ACC112 (cell line): ENCODE measurements around the gene STRN4.
A peak's percentile ranks its signal among the peaks of the same experiment; 100 is the strongest.

Experiments
- H2AFZ ChIP-seq: fragments of 200-600 bp; sonication (generic); one replicate; pipeline ENCODE4 v1.6.0; 2017; ENCODE audit warnings: antibody characterized with exemption, low read length; ENCODE audit not compliant: unreplicated experiment
- H3K27ac ChIP-seq: fragments of 200-600 bp; sonication (generic); 2 replicates; pipeline ENCODE4 v1.5.1; 2014; ENCODE audit warnings: low read depth, mild to moderate bottlenecking, antibody characterized with exemption, low read length, moderate library complexity
- H3K27me3 ChIP-seq: fragments of 200-600 bp; sonication (generic); 2 replicates; pipeline ENCODE4 v1.6.1; 2014; ENCODE audit warnings: mild to moderate bottlenecking, antibody characterized with exemption, low read length, moderate library complexity, mixed read lengths; ENCODE audit not compliant: insufficient read depth
- H3K36me3 ChIP-seq: fragments of 200-600 bp; sonication (generic); 2 replicates; pipeline ENCODE4 v1.6.1; 2016; ENCODE audit warnings: mild to moderate bottlenecking, antibody characterized with exemption, low read length, moderate library complexity, mixed read lengths; ENCODE audit not compliant: insufficient read depth
- H3K4me1 ChIP-seq: fragments of 200-600 bp; sonication (generic); one replicate; pipeline ENCODE4 v1.6.1; 2016; ENCODE audit warnings: low read length, mixed read lengths; ENCODE audit not compliant: insufficient read depth, unreplicated experiment, control insufficient read depth
- H3K4me3 ChIP-seq: fragments of 200-600 bp; sonication (generic); 2 replicates; pipeline ENCODE4 v1.5.1; 2014; ENCODE audit warnings: mild to moderate bottlenecking, low read depth, low read length
- H3K79me2 ChIP-seq: fragments of 200-600 bp; sonication (generic); one replicate; pipeline ENCODE4 v1.6.0; 2016; ENCODE audit warnings: low read length; ENCODE audit not compliant: control insufficient read depth, unreplicated experiment, insufficient read depth

STRN4 gene

DNA sequence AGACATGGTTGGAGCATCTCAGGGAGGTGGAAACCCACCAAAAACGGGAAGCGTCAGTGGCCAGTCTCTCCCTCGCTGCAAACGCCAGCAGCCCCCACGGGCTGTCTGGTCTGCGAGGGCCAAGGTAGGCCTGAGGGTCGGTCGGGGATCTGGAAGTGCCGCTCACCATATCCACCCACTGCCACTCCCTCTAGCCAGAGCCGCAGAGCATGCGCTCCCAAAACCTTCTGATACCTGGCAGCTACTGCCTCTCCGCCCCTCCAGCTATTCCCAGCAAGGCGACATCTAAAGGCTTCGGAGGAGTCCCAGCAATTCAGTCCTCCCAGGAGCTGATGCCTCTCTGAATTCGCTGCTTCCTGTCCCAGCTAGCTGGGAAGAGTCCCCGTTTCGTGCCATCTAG is 4.8 kb downstream of the STRN4 start:
- no peaks in the 10 kb centered on the region for H3K27me3 ChIP-seq
- H3K4me1 ChIP-seq: no peaks in the 10 kb centered on the region
- no peak overlapping the region for H3K4me3 ChIP-seq
- H3K36me3 ChIP-seq: no peaks in the 10 kb centered on the region
- no peak overlapping the region for H2AFZ ChIP-seq
- peaks cover 84% of the 10 kb centered on the region for H3K79me2 ChIP-seq
- no peak overlapping the region for H3K27ac ChIP-seq

DNA sequence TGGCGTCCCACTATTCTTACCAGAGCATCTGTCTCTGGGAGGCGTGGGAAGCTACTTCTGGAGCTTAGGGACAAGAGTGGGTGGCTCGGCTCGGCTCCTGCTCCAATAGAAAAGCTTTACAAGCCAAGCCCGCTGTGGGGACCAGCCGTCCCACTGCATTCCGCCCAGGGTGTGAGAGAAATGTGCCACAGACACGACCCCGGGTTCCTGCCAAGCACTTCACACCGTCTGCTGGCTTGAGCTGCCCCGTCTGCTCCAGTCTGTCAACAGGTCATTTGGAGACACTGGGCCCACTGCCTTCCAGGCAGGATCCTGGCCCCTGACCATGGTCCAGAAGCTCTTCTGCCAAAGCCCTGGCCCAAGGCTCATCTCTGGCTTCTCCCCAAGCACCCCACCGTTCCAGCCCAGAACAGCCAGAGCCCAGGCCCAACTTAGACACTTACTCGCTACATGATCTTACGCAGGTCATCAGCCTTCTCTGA is 6.9 kb downstream of the STRN4 start:
- Histone ChIP-seq H3K27ac (no peak overlapping the region), H3K79me2 (peaks cover 67% of the 10 kb centered on the region), H3K27me3 (no peaks in the 10 kb centered on the region), H2AFZ (no peak overlapping the region), H3K4me3 (no peak overlapping the region), H3K36me3 (no peaks in the 10 kb centered on the region), H3K4me1 (no peaks in the 10 kb centered on the region)

DNA sequence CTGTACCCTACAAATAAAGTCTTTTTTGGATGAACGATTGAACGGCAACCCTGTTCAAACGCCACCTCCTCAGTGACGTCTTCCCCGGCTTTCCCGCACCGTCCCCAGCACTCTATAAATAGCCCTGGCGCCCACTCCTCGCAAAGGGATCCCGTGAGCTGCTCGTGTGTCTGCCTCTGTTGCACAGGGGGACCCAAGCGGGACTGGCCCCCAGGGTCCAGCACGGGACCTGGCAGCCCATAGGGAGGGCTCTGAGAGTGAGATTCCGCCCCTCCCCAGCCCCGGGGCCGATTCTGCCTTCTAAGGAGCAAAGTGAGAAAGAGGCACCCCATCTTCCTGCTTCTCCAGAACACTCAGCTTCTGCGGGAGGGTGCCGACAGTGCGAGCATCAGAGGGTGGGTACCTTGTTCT is 8.5 kb downstream of the STRN4 start:
- 0 out of 2 replicates have a peak, but pooled peaks cover 3% of the 10 kb centered on the region for H3K36me3 ChIP-seq

DNA sequence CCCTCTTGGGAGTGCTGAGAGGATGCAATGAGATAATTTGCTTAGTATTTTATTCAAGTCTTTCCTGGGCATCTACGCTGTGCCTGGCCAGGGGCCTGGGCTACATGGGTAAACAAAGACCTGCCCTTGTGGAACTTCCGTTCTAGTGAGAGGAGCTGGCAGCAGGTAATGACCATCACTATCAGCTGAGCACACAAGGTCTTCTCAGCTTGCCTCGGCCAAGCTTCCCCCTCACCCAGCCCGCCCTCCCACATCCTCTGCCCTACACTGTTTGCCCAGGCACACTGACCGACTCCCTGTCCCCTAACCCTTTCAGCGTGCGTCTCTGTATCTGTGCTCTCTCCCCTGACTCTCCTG is 9.0 kb downstream of the STRN4 start:
- Histone ChIP-seq H3K79me2 (peaks cover 63% of the 10 kb centered on the region), H3K36me3 (0 out of 2 replicates have a peak, but pooled peaks cover 3% of the 10 kb centered on the region), H3K4me1 (peaks cover 8% of the 10 kb centered on the region), H3K4me3 (no peak overlapping the region), H3K27me3 (no peaks in the 10 kb centered on the region), H3K27ac (no peak overlapping the region), H2AFZ (no peak overlapping the region)

More for the DNA sequence above, 8.5 kb downstream of the STRN4 start:
- H3K79me2 ChIP-seq: peaks cover 68% of the 10 kb centered on the region
- H3K27ac ChIP-seq: no peak overlapping the region
- peaks cover 8% of the 10 kb centered on the region for H3K4me1 ChIP-seq
- H3K27me3 ChIP-seq: no peaks in the 10 kb centered on the region
- no peak overlapping the region for H2AFZ ChIP-seq
- H3K4me3 ChIP-seq: no peak overlapping the region

DNA sequence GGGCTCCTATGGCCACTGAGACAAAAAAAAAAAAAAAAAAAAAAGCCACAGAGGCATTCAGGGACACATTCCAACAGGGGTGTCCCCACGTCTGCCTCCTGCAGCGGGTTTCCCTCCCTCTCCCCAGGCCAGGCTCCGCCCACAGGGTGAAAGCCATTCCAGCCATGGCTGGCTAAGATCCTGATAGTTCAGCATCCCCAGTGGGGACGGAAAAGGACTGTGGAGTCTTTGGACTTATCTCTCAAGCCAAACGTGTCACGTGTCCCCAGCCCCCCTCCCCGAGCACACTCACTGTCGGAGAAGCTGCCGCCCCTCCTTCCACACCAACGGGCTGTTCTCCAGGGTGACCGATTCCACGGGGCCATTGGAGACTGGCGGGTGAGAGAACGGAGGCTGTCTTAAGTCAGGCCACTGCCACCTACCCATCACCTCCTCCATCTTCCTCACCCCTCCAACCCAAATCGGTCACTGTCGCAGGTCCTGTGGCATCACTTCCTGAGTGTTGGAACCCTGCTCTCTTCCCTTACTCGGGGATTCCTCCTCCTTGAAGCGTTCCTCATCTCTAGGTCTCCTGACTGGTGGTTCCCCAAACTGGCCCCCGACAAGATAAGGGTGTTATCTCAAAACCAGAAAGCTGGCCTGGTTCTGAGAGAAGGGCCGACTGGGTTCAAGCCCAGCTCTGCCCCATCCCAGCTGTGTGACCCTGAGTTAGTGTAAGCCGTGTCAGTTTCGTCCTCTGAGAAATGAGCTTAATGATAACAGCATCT is 9.5 kb downstream of the STRN4 start:
- peaks cover 58% of the 10 kb centered on the region for H3K79me2 ChIP-seq
- no peak overlapping the region for H3K4me3 ChIP-seq
- no peak overlapping the region for H2AFZ ChIP-seq
- no peaks in the 10 kb centered on the region for H3K27me3 ChIP-seq
- peaks cover 13% of the 10 kb centered on the region for H3K4me1 ChIP-seq
- H3K36me3 ChIP-seq: 0 out of 2 replicates have a peak, but pooled peaks cover 3% of the 10 kb centered on the region
- H3K27ac ChIP-seq: no peak overlapping the region

DNA sequence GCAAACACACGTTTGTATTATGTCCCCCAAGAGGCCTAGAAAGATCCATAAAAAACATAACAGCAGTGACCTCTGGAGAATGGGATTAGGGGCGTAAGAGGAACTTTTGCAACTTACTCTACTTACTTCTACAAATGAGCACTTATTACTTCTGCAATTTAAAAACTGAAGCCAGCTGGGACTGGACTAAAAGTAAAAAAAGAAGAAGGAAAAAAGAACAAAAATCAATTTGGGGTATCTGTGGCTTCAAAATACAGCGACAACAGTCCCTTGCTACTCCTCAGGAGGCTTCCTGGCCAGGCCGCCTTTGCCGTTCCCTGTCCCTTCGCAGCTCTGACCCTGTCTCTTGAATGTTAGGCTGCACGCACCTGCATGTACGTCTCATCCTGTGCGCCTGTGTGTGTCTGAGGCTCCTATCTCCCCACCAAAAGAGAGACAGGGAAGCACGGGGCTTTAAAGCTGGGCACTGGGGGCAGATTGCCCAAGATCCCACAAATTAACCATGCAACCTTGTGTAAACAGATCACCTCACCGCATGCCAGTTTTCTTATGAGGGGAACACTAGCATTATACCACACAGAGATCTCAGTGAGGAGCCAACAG is 12.5 kb downstream of the STRN4 start:
- Histone ChIP-seq H3K4me3 (no peak overlapping the region), H3K27ac (no peak overlapping the region), H3K27me3 (no peaks in the 10 kb centered on the region), H3K79me2 (peaks cover 39% of the 10 kb centered on the region), H3K4me1 (peaks cover 27% of the 10 kb centered on the region), H2AFZ (no peak overlapping the region), H3K36me3 (0 out of 2 replicates have a peak, but pooled peaks cover 3% of the 10 kb centered on the region)

DNA sequence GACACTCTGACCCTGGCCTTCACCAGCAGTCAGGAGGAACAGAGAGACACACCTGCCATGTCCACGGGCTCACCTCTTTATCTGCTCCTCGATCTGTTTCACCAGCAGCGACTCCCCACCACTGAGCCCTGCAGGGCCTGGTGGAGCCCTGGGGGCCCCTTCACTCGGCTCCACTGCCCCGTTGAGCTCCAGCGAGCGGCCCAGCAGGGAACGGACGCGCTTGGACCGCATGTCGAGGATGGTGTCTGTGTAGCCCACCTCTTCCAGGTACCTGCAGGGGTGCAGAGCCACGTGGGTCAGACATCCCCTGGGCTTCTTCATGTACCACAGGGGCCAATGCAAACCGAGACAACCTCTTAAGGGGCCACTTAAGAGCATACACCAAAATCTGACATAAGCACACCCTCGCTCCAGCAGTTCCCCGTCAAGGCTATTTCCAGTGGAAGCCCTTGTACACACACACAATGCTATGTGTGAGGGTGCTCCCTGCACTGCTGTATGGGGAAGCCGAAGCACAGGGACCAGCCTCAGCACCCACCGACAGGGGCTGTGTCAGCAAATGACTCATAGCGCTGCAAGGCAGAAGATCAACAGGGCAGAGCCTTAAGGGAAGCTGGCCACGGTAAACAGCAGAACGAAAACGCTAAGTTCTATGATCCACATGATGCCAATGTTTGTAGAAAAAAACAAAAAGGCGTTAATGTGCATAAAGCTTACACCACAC is 13.1 kb downstream of the STRN4 start:
- no peak overlapping the region for H3K27ac ChIP-seq
- H3K4me1 ChIP-seq: peaks cover 27% of the 10 kb centered on the region
- peaks cover 35% of the 10 kb centered on the region for H3K79me2 ChIP-seq

DNA sequence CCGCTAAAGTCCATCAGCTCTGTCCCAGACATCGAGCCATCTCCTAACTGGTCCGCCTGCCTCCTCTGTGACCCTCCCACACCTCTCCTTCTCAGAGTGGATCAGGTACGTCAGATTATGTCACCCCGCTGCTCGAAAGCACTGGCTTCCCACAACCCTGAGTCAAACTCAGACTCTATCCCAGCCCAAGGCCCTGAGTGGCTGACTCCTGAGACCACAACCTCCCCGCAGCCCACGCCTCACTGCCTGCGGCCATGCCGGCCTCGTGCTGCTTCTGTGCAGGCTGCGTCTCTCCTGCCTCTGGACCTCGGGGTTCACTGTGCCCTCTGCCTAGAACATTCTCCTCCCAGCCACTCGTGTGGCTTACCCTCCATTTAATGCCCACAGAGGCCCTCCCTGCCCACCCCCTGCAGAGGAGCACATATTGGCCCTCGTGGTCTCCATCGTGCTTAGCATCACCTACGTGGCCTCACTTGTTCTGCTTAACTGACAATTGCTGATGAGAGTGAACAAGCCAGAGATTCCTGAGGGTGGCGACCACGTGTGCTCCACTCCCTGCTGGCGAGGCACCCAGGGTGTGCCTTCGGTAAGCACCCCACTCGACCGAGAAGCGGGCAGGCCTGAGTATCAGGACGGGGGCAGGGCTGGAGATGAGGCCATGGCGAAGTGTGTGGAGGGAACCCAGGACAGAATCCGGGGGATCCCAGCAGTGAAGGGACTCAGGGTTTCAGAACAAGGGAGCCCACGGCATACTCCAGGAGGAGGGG is 13.9 kb downstream of the STRN4 start:
- Histone ChIP-seq H3K36me3 (0 out of 2 replicates have a peak, but pooled peaks cover 6% of the 10 kb centered on the region), H3K79me2 (peaks cover 34% of the 10 kb centered on the region)

More for the DNA sequence above, 13.1 kb downstream of the STRN4 start:
- Histone ChIP-seq H2AFZ (no peak overlapping the region), H3K27me3 (no peaks in the 10 kb centered on the region), H3K4me3 (no peak overlapping the region), H3K36me3 (0 out of 2 replicates have a peak, but pooled peaks cover 6% of the 10 kb centered on the region)

DNA sequence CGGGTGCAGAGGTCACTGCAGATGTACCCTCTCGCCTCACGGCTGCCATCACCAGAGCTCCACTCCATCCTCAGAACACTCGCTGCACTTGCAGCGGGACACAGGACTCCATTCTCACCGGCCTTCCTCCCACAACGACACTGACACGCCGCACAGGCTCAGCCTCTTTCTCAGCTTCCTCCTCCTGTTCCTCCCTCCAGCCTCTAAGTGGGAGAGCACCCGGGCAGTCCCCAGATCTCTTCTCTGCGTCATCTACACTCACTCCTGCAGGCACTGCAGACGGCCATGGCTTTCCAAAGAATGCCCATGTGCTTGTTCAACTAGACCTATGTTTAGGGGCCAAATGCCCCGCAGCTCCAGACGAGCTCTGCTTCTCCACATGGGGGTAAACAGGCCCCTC is 14.7 kb downstream of the STRN4 start:
- Histone ChIP-seq H3K4me3 (no peak overlapping the region), H2AFZ (no peak overlapping the region), H3K27ac (peak overlapping the region; percentile 45), H3K36me3 (0 out of 2 replicates have a peak, but pooled peaks cover 6% of the 10 kb centered on the region), H3K79me2 (peaks cover 28% of the 10 kb centered on the region), H3K4me1 (peaks cover 27% of the 10 kb centered on the region), H3K27me3 (no peaks in the 10 kb centered on the region)

More for the DNA sequence above, 13.9 kb downstream of the STRN4 start:
- no peak overlapping the region for H3K27ac ChIP-seq
- no peaks in the 10 kb centered on the region for H3K27me3 ChIP-seq
- H2AFZ ChIP-seq: no peak overlapping the region
- H3K4me1 ChIP-seq: peaks cover 27% of the 10 kb centered on the region
- H3K4me3 ChIP-seq: no peak overlapping the region

DNA sequence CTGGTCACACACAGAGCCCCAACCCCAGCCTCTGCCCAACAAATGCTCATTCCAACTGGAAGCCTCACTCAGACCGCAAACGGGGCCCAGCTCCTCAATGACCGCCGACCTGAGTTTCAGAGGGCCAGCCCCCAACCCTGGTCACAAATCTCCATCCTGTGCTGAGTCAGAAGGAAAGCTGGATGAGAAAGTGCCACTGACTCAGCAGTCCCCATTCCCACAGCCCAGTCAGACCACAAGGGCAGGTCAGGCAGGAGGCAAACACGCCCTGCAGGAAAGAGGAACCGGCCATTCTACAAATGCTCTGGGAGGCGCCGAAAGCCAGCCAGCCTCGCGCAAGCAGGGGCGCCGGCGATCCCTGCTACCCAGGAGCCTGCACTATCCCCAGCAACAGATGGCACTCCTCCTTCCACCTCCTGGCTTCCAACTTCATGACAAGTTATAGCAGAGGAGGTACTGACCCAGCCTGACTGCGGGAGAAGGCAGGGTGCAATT is 15.2 kb downstream of the STRN4 start:
- peaks cover 27% of the 10 kb centered on the region for H3K4me1 ChIP-seq
- H3K27ac ChIP-seq: peak overlapping the region; percentile 45
- H3K36me3 ChIP-seq: 0 out of 2 replicates have a peak, but pooled peaks cover 6% of the 10 kb centered on the region
- H3K4me3 ChIP-seq: no peak overlapping the region
- peaks cover 27% of the 10 kb centered on the region for H3K79me2 ChIP-seq
- H3K27me3 ChIP-seq: no peaks in the 10 kb centered on the region
- H2AFZ ChIP-seq: no peak overlapping the region
